SKM-1 treated with dmso at 0.1 percent for 144 hours (cell line): Measurements from ENCODE around the gene SHF.
"Not testable (repeated sequence)": the region's sequence is repeated elsewhere in the genome, so short reads cannot be mapped to it uniquely, and the experiment has no call there.

Experiments
- DNase-seq: peaks from one replicate; lab custom pipeline; 2025; ENCODE audit not compliant: unreplicated experiment; lab: John Stamatoyannopoulos, UW

The SHF gene

GRCh38 chr15:45148076-45149059 is 39.4 kb downstream of the SHF start:
- no peak for DNase-seq

DNA sequence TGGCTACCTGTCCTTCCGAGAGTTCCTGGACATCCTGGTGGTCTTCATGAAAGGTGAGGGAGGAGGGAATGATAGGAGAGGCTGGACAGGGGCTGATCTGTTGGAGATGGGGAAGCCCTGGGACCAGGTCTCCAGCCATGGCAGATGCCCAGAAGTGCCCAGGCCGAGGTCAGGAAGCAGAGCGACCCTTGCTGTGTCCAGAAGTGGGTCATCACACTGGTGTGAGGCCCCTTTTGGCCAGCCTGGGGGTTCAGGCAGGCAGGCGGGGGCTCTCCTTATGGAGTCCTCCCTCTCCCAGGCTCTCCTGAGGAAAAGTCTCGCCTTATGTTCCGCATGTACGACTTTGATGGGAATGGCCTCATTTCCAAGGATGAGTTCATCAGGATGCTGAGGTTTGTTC is 40.2 kb downstream of the SHF start:
- no peak for DNase-seq

- peak; percentile 52 for DNase-seq
Measured at GRCh38 chr15:45146405-45146804, 41.4 kb downstream of the SHF start.

DNA sequence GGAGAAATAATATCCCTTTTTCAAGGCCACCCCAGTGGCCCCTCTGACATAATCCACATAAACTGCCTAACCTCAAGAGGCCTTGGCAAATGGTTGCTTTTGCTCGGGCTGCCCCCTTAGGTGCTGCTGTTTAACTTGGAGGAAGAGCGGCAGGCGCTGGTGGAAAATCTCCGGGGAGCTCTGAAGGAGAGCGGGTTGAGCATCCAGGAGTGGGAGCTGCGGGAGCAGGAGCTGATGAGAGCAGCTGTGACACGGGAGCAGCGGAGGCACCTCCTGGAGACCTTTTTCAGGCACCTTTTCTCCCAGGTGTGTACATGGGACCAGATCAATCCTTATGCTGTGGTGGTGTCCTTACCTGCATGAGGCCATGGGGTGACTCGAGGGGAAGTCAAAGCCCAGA is 43.0 kb downstream of the SHF start:
- DNase-seq: no peak

- DNase-seq: no peak
Measured at GRCh38 chr15:45143946-45144345, 43.8 kb downstream of the SHF start.

DNA sequence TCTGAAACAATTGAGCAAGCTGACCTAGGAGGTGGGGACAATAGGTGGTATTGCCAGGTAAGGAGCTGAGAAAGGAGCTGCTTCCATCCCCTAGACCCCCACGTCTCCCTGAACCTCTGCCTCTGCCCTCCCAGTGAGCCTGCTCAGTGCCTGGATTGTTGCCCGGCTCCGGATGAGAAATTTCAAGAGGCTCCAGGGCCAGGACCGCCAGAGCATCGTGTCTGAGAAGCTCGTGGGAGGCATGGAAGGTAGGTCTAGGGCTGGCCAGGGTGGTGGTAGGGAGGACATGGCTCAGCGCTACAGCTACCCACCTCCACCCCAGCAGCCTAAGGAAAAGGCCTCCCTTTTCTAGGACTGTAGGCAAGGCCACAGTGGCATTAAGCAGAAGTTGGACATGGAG is 44.7 kb downstream of the SHF start:
- DNase-seq: no peak

GRCh38 chr15:45141386-45141785 is 46.4 kb downstream of the SHF start:
- no peak for DNase-seq

DNA sequence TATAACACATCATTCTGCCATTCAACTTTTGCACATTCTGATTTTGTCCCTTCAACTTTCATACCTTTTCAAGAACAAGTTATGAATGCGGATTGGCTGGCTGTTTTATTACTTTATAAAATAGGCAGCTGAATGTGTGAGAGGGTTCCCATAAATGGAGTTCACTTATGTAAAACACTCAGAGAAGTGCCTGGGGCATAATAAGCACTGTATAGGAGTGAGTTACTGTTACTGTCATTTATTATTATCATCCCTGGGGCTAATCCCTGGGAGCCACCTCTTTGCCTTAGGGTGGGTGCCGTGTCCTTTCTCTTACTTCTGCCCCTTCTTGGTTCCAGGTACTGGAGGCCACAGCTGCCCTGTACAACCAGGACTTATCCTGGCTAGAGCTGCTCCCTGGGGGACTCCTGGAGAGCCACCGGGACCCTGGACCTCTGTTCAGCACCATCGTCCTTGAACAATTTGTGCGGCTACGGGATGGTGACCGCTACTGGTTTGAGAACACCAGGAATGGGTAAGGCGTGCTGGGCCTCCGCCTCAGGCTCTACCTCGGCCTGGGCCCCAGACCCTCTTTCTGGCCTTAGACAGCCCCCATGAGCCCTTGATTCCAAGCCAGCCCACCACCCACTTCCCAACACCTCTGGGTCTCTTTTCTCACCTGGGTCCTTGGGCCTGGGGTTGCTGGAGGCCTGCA is 47.1 kb downstream of the SHF start:
- DNase-seq: no peak

DNA sequence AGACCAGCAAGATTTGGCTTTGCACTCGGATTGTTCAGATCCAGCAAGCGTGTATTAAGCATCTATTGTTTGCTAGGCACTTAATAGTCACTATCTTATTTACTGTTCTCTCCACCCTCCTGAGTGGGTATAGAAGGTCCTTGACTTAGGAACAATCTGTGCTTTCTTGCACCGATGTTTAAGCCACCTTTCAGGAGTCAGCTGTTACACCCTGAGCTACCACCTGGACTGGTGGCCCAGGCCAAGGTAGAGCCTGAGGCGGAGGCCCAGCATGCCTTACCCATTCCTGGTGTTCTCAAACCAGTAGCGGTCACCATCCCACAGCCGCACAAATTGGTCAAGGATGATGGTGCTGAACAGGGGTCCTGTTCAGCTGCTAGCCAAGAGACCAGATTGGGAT is 48.0 kb downstream of the SHF start:
- no peak for DNase-seq

DNA sequence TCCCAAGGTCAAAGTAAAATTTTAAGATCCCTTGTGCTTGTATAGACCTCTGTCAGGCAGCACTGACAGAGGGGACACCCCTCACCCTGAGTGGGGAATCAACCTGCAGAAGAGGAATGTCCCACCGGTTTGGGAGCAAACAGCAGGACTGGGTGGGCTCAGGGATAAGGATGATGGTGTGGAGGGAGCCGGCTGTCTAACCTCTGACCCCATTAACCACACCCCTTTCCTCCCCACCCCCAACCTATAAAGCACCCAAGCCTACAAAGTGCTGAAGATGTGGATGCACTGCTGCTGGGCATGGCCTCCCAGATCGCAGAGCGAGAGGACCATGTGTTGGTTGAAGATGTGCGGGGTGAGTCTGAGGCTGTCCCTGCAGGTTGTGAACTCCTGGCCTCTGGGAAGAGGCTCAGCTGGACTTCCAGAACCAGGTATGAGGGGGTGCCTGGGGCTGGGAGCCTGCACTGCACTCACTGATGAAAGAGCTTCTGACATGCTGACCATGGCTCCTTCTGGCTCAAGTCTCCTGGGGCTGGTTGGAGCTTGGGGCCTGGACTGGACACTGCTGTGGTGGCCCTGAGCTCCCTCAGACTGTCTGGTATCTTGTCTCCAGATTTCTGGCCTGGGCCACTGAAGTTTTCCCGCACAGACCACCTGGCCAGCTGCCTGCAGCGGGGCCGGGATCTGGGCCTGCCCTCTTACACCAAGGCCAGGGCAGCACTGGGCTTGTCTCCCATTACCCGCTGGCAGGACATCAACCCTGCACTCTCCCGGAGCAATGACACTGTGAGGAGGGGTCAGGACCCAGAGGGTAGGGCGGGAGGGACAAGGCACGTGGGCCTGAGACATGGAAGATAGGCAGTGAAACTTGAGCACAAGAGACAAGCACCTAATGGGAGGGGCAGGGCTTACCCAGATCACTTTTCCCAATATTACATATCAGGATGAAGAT is 48.7 kb downstream of the SHF start:
- no peak for DNase-seq

DNA sequence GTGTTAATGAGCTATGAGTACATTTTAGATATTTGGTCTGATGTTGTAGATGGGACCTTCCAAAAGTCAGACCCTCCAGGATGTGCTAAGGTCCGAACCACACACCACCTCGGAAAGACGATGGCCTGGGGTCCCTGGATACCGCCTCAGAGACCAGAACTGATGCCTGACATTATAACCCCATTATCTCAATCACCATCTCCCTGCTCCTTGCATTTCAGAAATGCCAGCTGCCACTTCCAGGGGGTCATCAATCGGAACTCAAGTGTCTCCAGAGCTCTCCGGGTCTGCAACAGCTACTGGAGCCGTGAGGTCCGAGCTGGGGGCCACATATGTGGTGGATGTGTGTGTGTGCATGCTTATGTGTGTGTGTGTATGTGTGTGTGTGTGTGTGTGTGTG is 50.1 kb downstream of the SHF start:
- DNase-seq: no peak

DNA sequence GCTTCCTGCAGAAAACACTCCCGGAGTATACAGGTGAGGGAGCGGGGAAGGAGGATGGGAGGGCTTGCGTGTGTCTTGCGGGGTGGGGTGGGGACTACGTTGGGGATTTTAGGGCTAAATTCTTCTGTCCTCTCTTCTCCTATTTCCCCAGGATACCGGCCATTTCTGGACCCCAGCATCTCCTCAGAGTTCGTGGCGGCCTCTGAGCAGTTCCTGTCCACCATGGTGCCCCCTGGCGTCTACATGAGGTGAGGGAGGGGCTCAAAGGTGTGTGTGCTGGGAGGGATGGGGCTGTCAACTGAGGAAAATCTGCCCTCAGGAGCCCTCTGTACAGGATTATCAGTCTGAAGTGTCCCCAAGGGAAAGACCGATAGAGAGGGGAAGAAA is 51.4 kb downstream of the SHF start:
- no peak for DNase-seq

DNA sequence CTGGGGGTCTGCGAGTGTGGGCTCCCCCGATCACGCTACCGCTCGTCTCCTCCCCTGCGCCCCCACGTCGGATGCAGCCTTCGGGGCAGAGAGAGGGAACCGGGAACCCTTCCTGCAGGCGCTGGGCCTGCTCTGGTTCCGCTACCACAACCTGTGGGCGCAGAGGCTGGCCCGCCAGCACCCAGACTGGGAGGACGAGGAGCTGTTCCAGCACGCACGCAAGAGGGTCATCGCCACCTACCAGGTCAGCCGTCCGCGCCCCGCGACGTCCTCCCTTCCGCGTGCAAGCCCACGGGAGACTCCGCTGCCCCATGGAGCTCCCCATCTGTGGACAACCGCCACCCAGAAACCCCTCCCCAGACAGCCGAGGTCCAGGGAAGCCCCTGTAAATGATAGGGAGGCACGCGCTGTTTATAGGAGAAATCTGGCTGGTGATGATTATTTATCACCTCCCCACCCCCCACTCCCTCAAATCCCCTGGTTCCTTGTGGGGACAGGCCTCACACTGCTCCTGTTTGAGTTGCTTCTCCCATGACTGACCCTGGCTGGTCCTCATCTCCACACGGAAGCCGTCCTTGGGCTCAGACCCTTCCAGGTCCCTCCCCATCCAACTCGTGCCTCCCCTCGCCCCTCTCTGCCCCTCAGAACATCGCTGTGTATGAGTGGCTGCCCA is 51.9 kb downstream of the SHF start:
- not testable (repeated sequence) for DNase-seq

- DNase-seq: no peak
Measured at GRCh38 chr15:45134682-45135604, 52.8 kb downstream of the SHF start.

DNA sequence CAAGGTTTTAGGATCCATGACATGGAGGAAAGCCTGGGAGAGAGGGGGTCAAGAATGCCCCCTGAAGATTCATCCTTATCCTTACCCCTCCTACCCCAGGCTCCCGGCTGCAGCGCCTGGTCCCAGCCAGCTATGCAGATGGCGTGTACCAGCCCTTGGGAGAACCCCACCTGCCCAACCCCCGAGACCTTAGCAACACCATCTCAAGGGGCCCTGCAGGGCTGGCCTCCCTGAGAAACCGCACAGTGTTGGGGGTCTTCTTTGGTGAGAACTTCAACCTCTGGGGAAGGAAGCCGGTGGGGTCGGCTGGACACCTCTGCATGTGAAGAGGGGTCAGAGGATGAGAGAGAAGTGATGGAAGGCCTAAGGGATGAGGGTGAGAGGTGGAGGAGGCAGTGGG is 53.7 kb downstream of the SHF start:
- DNase-seq: no peak

DNA sequence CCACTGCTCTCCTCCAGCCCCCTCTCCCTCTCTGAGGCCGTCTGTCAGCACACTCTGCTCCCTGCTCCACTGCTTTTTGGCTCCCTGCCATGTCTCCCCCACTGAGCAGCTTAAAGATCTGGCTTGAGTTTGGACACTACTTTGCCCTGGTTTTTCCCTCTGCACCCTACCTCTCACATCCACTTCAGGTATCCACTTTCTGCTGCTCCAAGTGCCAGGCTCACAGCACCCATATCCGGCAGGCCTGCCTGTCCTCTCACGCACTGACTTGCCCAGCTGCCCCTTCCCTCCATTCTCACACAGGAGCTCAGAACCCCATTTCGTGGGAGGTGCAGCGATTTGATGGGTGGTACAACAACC is 54.2 kb downstream of the SHF start:
- no peak for DNase-seq

GRCh38 chr15:45132844-45133560 is 54.8 kb downstream of the SHF start:
- DNase-seq: no peak

DNA sequence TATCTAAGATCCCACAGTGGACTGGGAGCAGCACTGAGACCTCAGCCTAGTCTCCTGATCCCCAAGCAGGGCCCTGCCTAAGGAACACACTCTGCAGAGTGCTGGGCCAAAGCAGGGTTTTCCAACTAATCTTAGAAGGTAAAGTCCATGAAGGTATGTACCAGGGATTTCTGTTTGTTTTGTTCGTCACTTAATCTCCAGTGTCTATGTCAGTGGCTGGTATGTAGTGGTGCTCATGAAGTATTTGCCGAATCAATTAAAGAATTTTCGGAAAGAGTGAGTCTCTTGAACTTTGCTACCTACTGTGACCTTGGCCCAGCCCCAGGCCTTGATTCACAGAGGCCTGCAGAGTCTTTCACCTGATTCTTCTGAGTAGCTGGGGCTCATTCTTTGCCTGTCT is 56.3 kb downstream of the SHF start:
- no peak for DNase-seq
